ENCODE data around the gene NCBP2.

- TF ChIP-seq, protein P1, sequence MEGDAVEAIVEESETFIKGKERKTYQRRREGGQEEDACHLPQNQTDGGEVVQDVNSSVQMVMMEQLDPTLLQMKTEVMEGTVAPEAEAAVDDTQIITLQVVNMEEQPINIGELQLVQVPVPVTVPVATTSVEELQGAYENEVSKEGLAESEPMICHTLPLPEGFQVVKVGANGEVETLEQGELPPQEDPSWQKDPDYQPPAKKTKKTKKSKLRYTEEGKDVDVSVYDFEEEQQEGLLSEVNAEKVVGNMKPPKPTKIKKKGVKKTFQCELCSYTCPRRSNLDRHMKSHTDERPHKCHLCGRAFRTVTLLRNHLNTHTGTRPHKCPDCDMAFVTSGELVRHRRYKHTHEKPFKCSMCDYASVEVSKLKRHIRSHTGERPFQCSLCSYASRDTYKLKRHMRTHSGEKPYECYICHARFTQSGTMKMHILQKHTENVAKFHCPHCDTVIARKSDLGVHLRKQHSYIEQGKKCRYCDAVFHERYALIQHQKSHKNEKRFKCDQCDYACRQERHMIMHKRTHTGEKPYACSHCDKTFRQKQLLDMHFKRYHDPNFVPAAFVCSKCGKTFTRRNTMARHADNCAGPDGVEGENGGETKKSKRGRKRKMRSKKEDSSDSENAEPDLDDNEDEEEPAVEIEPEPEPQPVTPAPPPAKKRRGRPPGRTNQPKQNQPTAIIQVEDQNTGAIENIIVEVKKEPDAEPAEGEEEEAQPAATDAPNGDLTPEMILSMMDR (IDR thresholded peaks at IDR 0.05): no peak
- TF ChIP-seq POLR2AphosphoS5 (IDR thresholded peaks at IDR 0.05): no peak
Observed at GRCh38 chr3:196969134-196969659, 26.9 kb upstream of the NCBP2 start.
